Activated naive CD8-positive, alpha-beta T cell (primary cell): ENCODE results near the gene KREMEN1.

Experiments used
- H3K27ac Mint-ChIP-seq: one replicate; pipeline ENCODE4 v1.8.0; 2021; ENCODE audit warnings: mixed read lengths
- H3K27me3 Mint-ChIP-seq: one replicate; pipeline ENCODE4 v1.8.0; 2021; ENCODE audit warnings: mixed read lengths
- H3K36me3 Mint-ChIP-seq: one replicate; pipeline ENCODE4 v1.8.0; 2021; ENCODE audit warnings: mixed read lengths
- H3K4me1 Mint-ChIP-seq: one replicate; pipeline ENCODE4 v1.8.0; 2021; ENCODE audit warnings: low read depth, mixed read lengths
- H3K4me3 Mint-ChIP-seq: one replicate; pipeline ENCODE4 v1.8.0; 2021; ENCODE audit warnings: mild to moderate bottlenecking, mixed read lengths
- H3K9me3 Mint-ChIP-seq: one replicate; pipeline ENCODE4 v1.8.0; 2021; ENCODE audit warnings: low read depth, mixed read lengths

The KREMEN1 gene

DNA sequence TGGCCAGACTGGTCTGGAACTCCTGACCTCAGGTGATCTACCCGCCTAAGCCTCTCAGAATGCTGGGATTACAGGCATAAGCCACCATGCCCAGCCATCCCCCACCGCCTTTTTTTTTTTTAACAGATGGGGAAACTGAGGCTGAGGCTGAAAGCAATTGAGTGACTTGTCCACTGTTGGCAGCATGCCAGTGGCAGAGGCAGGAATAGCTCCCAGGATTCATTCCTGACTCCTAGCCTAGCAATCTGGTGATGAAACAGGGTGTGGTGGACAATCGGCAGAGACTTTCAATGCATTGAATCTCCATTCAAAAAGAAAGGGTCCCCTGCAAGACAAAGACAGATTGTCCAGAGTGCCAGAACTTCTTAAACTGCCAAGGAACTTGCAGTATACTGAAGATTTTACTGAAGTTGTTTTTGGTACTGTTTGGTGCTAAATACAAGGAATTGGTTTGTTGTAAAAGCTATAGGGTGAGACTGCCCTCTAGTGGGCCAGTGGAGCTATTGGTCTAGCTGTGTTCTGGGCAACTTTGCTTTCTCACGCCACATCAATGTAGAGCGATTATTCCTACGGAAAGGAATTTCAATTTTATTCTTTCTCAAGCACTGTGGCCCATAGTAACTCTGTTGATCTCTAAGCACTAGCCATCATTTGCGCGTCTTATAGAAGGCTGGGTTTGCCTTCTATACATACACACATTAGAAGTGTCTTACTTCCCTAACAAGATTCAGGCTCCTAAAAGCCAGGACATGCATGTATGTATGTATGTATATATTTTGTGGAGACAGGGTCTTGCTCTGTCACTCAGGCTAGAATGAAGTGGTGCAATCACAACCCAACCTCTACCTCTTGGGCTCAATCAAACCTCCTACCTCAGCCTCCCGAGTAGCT, 32.2 kb upstream of the KREMEN1 start:
- Mint-ChIP-seq H3K4me3 (no peak overlapping the region), H3K27me3 (peaks cover 13% of the 10 kb centered on the region), H3K27ac (no peak overlapping the region), H3K36me3 (no peaks in the 10 kb centered on the region), H3K9me3 (no peaks in the 10 kb centered on the region), H3K4me1 (no peaks in the 10 kb centered on the region)

DNA sequence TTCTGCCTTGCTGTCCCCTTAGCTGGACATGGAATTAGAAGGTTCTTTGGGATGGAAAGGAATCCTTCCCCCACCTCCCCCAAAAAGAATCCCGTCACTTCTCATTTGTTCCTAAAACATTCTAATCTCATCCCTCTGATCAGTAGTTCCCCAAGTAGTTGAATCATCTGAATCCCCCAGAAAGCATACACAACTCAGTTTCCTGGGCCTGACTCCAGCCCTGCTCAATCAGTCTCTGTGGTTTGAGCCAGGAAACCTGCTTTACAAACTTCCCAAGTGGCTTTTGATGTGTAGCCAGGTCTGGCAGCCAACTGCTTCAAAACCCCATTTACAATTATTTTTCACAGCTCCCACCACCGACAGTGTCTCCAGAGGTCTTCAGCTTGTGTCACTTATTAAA, 31.4 kb upstream of the KREMEN1 start:
- peaks cover 13% of the 10 kb centered on the region for H3K27me3 Mint-ChIP-seq
- no peak overlapping the region for H3K27ac Mint-ChIP-seq
- H3K4me1 Mint-ChIP-seq, result no peaks in the 10 kb centered on the region
- H3K9me3 Mint-ChIP-seq, result no peaks in the 10 kb centered on the region
- no peaks in the 10 kb centered on the region for H3K36me3 Mint-ChIP-seq
- H3K4me3 Mint-ChIP-seq, result no peak overlapping the region

DNA sequence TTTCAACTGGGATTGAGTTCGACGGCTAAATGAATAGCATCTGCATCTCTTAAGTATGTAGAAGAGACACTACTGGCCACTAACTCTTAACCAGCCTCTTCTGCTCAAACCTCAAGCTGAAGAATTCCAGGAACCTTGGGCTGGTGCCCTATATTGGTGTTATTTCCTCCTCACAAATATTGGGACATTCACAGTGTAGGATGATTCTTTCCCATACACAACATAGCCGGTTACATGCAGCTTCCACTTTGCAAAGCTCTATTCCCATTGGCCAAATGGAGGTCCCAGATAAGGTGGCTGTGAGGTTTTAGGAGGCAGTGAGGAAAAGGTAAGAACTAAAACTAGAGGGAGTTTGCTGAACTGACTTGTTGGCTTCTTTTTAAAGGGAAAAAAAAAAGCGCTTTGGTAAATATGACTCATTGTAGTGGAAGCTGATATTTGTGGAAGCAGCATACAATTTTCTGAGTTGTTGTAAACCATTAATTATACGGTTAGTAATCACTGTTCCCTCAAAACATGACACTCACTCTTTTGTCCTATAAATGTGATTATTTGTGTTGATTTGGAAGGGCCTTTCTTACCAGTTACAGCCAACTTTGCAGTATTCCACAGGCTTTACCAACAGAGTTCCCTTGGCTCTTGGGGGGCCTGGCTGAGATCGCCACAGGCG, 28.8 kb upstream of the KREMEN1 start:
- H3K27me3 Mint-ChIP-seq, result peaks cover 13% of the 10 kb centered on the region
- H3K9me3 Mint-ChIP-seq, result no peaks in the 10 kb centered on the region
- no peak overlapping the region for H3K4me3 Mint-ChIP-seq
- H3K4me1 Mint-ChIP-seq, result no peaks in the 10 kb centered on the region
- H3K36me3 Mint-ChIP-seq, result peaks cover 2% of the 10 kb centered on the region
- no peak overlapping the region for H3K27ac Mint-ChIP-seq

DNA sequence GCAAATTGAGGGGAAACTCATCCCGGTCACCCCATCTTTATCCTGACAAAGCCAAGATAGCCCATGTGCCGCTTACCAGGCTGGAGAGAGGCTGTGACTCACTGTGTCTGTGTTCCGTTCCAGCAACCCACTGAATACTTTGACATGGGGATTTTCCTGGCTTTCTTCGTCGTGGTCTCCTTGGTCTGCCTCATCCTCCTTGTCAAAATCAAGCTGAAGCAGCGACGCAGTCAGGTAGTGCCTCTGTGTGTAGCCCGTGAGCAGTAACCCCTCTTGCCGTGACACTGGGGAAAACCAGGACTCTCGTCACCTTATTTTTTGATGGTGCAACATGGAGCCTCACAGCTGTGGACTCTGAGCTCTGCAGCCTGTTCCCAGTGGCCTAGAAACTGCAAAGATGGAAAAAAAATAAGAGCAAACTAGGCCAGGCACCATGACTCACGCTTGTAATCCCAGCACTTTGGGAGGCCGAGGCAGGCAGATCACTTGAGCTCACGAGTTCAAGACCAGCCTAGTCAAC, 28.1 kb upstream of the KREMEN1 start:
- Mint-ChIP-seq H3K36me3 (peaks cover 2% of the 10 kb centered on the region), H3K27me3 (peaks cover 13% of the 10 kb centered on the region), H3K4me1 (no peaks in the 10 kb centered on the region), H3K4me3 (no peak overlapping the region), H3K27ac (no peak overlapping the region), H3K9me3 (no peaks in the 10 kb centered on the region)

DNA sequence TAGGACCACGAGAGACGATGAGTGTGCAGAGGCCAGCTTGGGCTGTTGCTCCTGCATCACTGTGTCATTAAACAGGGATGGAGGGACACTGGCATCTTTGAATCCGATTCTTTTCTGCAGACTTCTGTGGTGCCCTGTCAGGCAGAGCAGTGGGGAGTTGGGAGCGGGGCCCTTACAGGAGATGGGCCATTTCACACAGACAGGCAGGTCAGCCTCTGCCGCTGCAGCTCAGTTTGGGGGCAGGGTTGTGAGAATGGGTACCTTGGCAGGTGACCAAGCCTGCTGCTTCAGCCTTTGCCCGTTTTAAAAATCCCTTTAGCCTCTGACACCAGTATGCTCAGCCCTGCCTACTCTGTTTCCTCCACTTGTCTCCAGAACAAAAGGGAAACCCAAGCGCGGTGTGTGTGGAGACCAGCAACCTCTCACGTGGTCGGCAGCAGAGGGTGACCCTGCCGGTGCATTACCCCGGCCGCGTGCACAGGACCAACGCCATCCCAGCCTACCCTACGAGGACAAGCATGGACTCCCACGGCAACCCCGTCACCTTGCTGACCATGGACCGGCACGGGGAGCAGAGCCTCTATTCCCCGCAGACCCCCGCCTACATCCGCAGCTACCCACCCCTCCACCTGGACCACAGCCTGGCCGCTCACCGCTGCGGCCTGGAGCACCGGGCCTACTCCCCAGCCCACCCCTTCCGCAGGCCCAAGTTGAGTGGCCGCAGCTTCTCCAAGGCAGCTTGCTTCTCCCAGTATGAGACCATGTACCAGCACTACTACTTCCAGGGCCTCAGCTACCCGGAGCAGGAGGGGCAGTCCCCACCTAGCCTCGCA, 23.8 kb upstream of the KREMEN1 start:
- Mint-ChIP-seq H3K27me3 (no peaks in the 10 kb centered on the region), H3K27ac (no peak overlapping the region), H3K4me3 (no peak overlapping the region), H3K4me1 (no peaks in the 10 kb centered on the region), H3K36me3 (peaks cover 2% of the 10 kb centered on the region), H3K9me3 (no peaks in the 10 kb centered on the region)

DNA sequence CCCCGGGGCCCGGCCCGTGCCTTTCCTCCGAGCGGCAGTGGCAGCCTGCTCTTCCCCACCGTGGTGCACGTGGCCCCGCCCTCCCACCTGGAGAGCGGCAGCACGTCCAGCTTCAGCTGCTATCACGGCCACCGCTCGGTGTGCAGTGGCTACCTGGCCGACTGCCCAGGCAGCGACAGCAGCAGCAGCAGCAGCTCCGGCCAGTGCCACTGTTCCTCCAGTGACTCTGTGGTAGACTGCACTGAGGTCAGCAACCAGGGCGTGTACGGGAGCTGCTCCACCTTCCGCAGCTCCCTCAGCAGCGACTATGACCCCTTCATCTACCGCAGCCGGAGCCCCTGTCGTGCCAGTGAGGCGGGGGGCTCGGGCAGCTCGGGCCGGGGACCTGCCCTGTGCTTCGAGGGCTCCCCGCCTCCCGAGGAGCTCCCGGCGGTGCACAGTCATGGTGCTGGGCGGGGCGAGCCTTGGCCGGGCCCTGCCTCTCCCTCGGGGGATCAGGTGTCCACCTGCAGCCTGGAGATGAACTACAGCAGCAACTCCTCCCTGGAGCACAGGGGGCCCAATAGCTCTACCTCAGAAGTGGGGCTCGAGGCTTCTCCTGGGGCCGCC, 23.1 kb upstream of the KREMEN1 start:
- Mint-ChIP-seq H3K4me1 (no peaks in the 10 kb centered on the region), H3K27me3 (no peaks in the 10 kb centered on the region), H3K9me3 (no peaks in the 10 kb centered on the region), H3K36me3 (peaks cover 2% of the 10 kb centered on the region), H3K27ac (no peak overlapping the region), H3K4me3 (no peak overlapping the region)

DNA sequence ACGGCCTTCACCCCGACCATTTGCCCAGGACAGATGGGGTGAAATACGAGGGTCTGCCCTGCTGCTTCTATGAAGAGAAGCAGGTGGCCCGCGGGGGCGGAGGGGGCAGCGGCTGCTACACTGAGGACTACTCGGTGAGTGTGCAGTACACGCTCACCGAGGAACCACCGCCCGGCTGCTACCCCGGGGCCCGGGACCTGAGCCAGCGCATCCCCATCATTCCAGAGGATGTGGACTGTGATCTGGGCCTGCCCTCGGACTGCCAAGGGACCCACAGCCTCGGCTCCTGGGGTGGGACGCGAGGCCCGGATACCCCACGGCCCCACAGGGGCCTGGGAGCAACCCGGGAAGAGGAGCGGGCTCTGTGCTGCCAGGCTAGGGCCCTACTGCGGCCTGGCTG, 22.4 kb upstream of the KREMEN1 start:
- Mint-ChIP-seq H3K27ac (no peak overlapping the region), H3K9me3 (no peaks in the 10 kb centered on the region), H3K27me3 (no peaks in the 10 kb centered on the region), H3K4me1 (no peaks in the 10 kb centered on the region), H3K36me3 (peaks cover 2% of the 10 kb centered on the region), H3K4me3 (no peak overlapping the region)

DNA sequence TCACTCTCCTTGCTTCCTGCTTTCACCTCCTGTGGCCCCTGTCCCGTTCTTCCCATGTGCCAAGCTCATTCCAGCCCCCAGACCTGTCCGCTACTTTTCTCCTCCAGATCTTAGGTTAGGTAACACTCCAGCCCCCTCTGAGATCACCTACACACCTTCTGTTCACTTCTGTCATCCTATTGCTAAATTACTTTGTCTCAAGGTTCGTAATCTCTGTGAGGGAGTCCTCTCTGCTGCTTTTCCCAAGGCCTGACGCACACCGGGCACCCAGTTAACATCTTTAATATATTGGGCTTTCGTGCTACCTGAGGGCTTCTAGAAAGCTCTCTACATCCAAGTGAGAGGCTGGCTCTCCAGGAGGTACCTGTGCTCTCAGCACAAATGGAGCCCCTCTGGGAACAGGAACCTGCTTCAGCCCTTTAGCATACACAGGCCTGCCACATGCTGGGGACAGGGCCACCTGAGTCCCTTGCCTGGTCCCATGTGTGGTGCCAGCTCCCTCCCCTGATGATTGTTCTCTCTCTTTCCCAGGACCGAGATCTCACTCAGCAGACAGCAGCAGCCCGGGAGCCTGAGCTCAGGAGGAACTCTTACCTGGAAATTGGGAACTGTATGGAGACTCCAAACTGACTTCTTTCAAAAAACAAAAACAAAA, 19.7 kb upstream of the KREMEN1 start:
- Mint-ChIP-seq H3K36me3 (peaks cover 2% of the 10 kb centered on the region), H3K4me3 (no peak overlapping the region), H3K4me1 (no peaks in the 10 kb centered on the region), H3K9me3 (no peaks in the 10 kb centered on the region), H3K27me3 (peaks cover 2% of the 10 kb centered on the region), H3K27ac (no peak overlapping the region)

DNA sequence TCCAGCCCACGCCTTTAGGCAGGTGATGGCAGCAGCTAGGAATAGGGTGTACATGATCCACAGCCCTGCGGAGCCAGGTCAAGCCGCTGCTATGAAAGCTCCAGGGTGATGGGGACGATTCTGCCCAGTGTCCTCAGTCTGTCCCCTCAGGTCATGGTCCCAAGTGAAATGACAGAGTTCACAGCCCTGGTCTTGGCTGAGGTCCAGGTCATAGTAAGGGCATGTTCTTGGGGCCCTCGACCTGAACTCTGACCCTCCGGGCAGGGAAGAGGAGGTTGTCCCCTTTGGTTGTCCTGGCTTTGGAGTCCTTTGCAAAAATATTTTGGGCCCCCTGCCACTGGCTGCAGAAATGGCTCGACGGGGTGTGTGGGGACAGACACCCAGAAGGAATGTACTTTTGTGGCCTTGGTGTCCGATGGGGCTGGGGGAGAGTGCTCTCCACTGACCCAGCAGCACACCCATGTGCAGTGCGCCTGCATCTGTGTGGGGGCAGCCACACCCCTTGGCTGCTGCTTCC, 18.5 kb upstream of the KREMEN1 start:
- Mint-ChIP-seq H3K9me3 (no peaks in the 10 kb centered on the region), H3K36me3 (no peaks in the 10 kb centered on the region)

DNA sequence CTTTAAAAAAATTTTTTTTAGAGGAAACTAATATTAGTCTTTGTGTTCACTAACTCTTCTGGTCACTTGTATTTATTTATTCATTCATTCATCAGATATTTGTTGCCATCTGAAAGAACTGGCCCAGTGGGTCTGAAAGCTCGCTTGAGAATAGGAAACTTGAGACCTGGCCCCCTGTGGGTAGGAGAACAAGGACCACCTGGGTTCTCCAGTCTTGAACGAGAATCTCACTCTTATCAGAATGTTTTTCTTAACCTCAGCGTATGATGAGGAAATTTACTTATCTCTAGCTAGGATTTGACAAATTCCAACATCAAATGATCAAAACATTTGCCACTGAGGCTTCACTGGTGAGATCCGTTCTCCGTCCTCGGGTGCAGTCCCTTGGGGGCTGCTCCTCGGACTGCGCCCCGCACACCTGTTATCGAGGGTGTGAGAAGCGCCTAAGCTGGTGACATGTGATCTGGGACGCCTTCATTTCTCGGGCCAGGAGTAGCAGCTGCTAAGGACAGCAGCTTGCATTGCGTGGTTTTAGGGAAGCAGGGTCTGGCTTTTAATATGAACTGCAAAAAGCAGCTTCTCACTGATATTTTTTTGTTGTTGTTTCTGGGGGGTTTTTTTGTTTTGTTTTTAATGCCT, 17.5 kb upstream of the KREMEN1 start:
- Mint-ChIP-seq H3K4me1 (no peaks in the 10 kb centered on the region), H3K27ac (no peak overlapping the region), H3K36me3 (peaks cover 2% of the 10 kb centered on the region), H3K4me3 (no peak overlapping the region), H3K9me3 (no peaks in the 10 kb centered on the region), H3K27me3 (peaks cover 6% of the 10 kb centered on the region)

More for the DNA sequence above, 18.5 kb upstream of the KREMEN1 start:
- no peaks in the 10 kb centered on the region for H3K4me1 Mint-ChIP-seq
- no peak overlapping the region for H3K27ac Mint-ChIP-seq
- peaks cover 2% of the 10 kb centered on the region for H3K27me3 Mint-ChIP-seq
- no peak overlapping the region for H3K4me3 Mint-ChIP-seq

DNA sequence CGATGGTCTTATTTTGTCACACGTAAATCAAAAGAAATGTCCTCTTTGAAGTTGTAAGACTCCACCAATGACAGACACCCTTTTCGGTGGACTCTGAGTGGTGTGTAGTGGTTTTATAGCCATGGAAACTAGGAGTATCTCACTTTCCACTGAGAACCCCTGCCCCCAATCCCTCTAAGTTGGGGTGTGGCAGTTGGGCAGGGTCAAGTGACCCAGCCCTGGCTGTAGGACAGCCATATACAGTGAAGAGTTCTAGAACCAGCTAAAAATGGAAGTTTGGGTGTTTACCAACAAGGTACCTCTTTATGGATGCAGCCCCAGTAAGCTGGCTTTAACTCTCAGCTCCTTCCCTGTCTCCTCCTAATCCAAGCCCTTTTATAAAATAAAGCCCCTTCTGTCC, 16.4 kb upstream of the KREMEN1 start:
- Mint-ChIP-seq H3K9me3 (no peaks in the 10 kb centered on the region), H3K4me1 (peaks cover 2% of the 10 kb centered on the region)

DNA sequence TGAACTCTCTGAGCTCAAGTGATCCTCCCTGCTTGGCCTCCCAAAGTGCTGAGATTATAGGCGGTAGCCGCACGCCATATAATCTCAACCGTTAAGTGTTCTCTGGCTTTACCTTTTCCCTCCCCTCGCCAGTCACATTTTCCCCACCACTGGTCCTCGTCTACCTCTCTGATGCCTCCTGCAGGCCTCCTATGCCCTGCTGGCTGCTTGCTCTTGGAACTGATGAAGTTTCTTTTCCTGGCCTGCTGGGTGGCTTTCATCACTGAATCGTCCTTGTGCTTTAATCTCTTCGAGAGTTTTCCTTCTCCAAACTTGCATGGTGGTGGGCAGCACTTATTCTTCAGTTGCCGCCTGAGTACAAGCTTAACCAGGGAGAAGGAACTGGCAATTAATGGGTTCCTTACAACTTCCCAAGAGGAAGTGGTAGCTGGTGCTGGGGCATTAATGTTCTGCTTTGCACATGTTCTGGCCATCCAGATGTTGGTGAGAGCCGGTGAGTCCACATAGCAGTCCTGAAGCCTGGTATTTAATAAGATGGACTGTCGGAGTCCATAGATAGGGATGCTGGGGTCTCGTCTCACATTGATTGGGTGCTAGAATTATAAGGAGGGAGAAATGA, 12.5 kb upstream of the KREMEN1 start:
- Mint-ChIP-seq H3K4me3 (no peak overlapping the region), H3K4me1 (peaks cover 5% of the 10 kb centered on the region), H3K27ac (no peak overlapping the region), H3K27me3 (peaks cover 15% of the 10 kb centered on the region), H3K9me3 (no peaks in the 10 kb centered on the region), H3K36me3 (peaks cover 2% of the 10 kb centered on the region)

More for the DNA sequence above, 16.4 kb upstream of the KREMEN1 start:
- Mint-ChIP-seq H3K27me3 (peaks cover 10% of the 10 kb centered on the region), H3K4me3 (no peak overlapping the region), H3K36me3 (peaks cover 2% of the 10 kb centered on the region), H3K27ac (no peak overlapping the region)

DNA sequence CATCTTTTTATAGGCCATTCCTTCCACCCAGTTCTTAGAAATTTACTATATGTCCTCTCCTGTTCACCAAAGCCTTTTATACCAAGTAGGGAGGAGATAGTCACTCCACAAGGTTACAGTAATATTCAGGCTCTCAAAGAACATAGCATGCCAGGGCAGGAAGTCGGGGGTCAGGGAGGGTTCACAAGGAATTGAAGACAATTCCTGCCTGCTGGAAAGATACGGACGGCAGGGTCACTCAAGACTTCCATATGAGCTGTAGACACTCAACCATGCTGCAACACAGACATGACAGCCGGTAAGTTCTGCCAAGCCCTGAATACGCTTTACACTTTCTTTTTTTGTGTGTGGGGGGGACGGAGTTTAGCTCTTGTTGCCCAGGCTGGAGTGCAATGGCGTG, 11.9 kb upstream of the KREMEN1 start:
- Mint-ChIP-seq H3K36me3 (peaks cover 2% of the 10 kb centered on the region), H3K4me1 (peaks cover 10% of the 10 kb centered on the region), H3K4me3 (no peak overlapping the region), H3K27me3 (peaks cover 13% of the 10 kb centered on the region), H3K9me3 (no peaks in the 10 kb centered on the region), H3K27ac (no peak overlapping the region)
